HG02623 (cell line): ENCODE data around the gene LPA.

Experiments used
- ATAC-seq: cut with Tn5 transposase; IDR thresholded peaks from one replicate; pipeline ENCODE4 v1.9.1; 2021; ENCODE audit warnings: moderate library complexity; ENCODE audit not compliant: unreplicated experiment

LPA gene

GRCh38 chr6:160520043-160520904 lies 143.8 kb downstream of the LPA start:
- ATAC-seq: peak; percentile 61

- ATAC-seq: peak; percentile 72
Measured at GRCh38 chr6:160519603-160520042, 144.5 kb downstream of the LPA start.

GRCh38 chr6:160519133-160519532 lies 144.9 kb downstream of the LPA start:
- ATAC-seq: no peak

GRCh38 chr6:160513836-160514235 lies 150.2 kb downstream of the LPA start:
- ATAC-seq: no peak

- no peak for ATAC-seq
Measured at GRCh38 chr6:160510976-160511617, 153.0 kb downstream of the LPA start.

GRCh38 chr6:160510199-160510598 lies 153.9 kb downstream of the LPA start:
- no peak for ATAC-seq

GRCh38 chr6:160509610-160510009 lies 154.5 kb downstream of the LPA start:
- ATAC-seq: no peak

GRCh38 chr6:160508599-160508998 lies 155.5 kb downstream of the LPA start:
- no peak for ATAC-seq

GRCh38 chr6:160507420-160507819 lies 156.7 kb downstream of the LPA start:
- no peak for ATAC-seq

GRCh38 chr6:160505970-160506369 lies 158.1 kb downstream of the LPA start:
- no peak for ATAC-seq

GRCh38 chr6:160500639-160501038 lies 163.4 kb downstream of the LPA start:
- no peak for ATAC-seq

GRCh38 chr6:160494576-160494975 lies 169.5 kb downstream of the LPA start:
- no peak for ATAC-seq

- ATAC-seq: no peak
Measured at GRCh38 chr6:160489091-160489490, 175.0 kb downstream of the LPA start.

GRCh38 chr6:160487116-160487515 lies 177.0 kb downstream of the LPA start:
- no peak for ATAC-seq
